Lower lobe of right lung (tissue), 2 donors: ENCODE results near the gene ARSA. TPM values are rescaled to one million over a fixed set of nuclear protein-coding genes. Genes with fewer than 3 reads are reported as not detected.
"Not testable (repeated sequence)": the region's sequence is repeated elsewhere in the genome, so short reads cannot be mapped to it uniquely, and the experiment has no call there.

Experiments
- ATAC-seq, 2 donors: fragments of 200-7000 bp; cut with Tn5 transposase; one replicate each; pipeline ENCODE4 v1.9.1; 2020 to 2022; ENCODE audit warnings: mild to moderate bottlenecking in 2 of 2, moderate library complexity in 2 of 2
- DNase-seq: peaks from one replicate; pipeline ENCODE4 v3.0.0-alpha.2; 2020
- H3K27ac ChIP-seq: fragments of 200-600 bp; one replicate; pipeline ENCODE4 v1.8.0; 2022
- H3K27me3 ChIP-seq: fragments of 200-600 bp; one replicate; pipeline ENCODE4 v1.8.0; 2022; ENCODE audit warnings: low read depth
- H3K36me3 ChIP-seq: fragments of 200-600 bp; one replicate; pipeline ENCODE4 v1.8.0; 2022; ENCODE audit warnings: mild to moderate bottlenecking
- H3K4me1 ChIP-seq: fragments of 200-600 bp; one replicate; pipeline ENCODE4 v1.8.0; 2022
- H3K4me3 ChIP-seq: fragments of 200-600 bp; one replicate; pipeline ENCODE4 v1.8.0; 2022; ENCODE audit warnings: mild to moderate bottlenecking
- H3K9me3 ChIP-seq: fragments of 200-600 bp; one replicate; pipeline ENCODE4 v1.8.0; 2022
- CTCF ChIP-seq: fragments of 200-600 bp; IDR thresholded peaks from one replicate; pipeline ENCODE4 v1.8.0; 2022; ENCODE audit warnings: antibody characterized with exemption, mild to moderate bottlenecking
- intact Hi-C: fragments of 100-400 bp; cut with DNase I; formaldehyde crosslinking; loops from one replicate; pipeline ENCODE4 v1.11.0; 2022
- total RNA-seq: library from RNA; stranded (reverse); fragmentation: NEBNext Ultra II Directional; extraction: Animal tissue kit (Norgen Biotek cat#: 25700); gene quantifications from one replicate; pipeline ENCODE4 v1.2.1, GENCODE V29; 2021
- donor health status: DM: no; HTN: yes; CAD: no; lungs with severe emphysema.

The ARSA gene
- total RNA-seq, 1 donor from 2014 or later = 53.5 TPM

- ATAC-seq = no peak
- H3K9me3 ChIP-seq = no peaks in the 10 kb centered on the region
- no peaks in the 10 kb centered on the region for H3K36me3 ChIP-seq
- no peak for TF ChIP-seq CTCF
- no peaks in the 10 kb centered on the region for H3K27me3 ChIP-seq
- intact Hi-C loops = no loop called here
- H3K27ac ChIP-seq = no peak overlapping the region
- peaks cover 16% of the 10 kb centered on the region for H3K4me1 ChIP-seq
- H3K4me3 ChIP-seq = no peak overlapping the region
- DNase-seq = no peak
Observed at GRCh38 chr22:50660306-50660705, 32.4 kb upstream of the ARSA start.

GRCh38 chr22:50659711-50660110 is 31.8 kb upstream of the ARSA start:
- H3K4me3 ChIP-seq, DNase-seq, H3K36me3 ChIP-seq, H3K9me3 ChIP-seq, H3K27ac ChIP-seq, H3K27me3 ChIP-seq, ATAC-seq, intact Hi-C loops: not testable (repeated sequence)
- H3K4me1 ChIP-seq = peaks cover 16% of the 10 kb centered on the region

GRCh38 chr22:50657925-50658324 is 30.0 kb upstream of the ARSA start:
- ATAC-seq (peak; percentile 46 to 54), DNase-seq (no peak)

GRCh38 chr22:50656122-50657070 is 28.4 kb upstream of the ARSA start:
- H3K4me3 ChIP-seq = peak overlapping the region; percentile 6
- no peak for TF ChIP-seq CTCF
- H3K27me3 ChIP-seq = no peaks in the 10 kb centered on the region
- intact Hi-C loops = no loop called here
- H3K4me1 ChIP-seq = peaks cover 16% of the 10 kb centered on the region
- ATAC-seq = peak; percentile 85 to 87
- H3K27ac ChIP-seq = peak overlapping the region; percentile 73
- peak; percentile 52 for DNase-seq
- no peaks in the 10 kb centered on the region for H3K36me3 ChIP-seq
- no peaks in the 10 kb centered on the region for H3K9me3 ChIP-seq

More at GRCh38 chr22:50657925-50658324, 30.0 kb upstream of the ARSA start:
- intact Hi-C loops = no loop called here
- Histone ChIP-seq H3K27me3 (no peaks in the 10 kb centered on the region), H3K27ac (no peak overlapping the region), H3K36me3 (no peaks in the 10 kb centered on the region), H3K4me1 (peaks cover 16% of the 10 kb centered on the region), H3K9me3 (no peaks in the 10 kb centered on the region), H3K4me3 (no peak overlapping the region)
- TF ChIP-seq CTCF = no peak

- H3K9me3 ChIP-seq, intact Hi-C loops, H3K27ac ChIP-seq, DNase-seq, H3K36me3 ChIP-seq, H3K4me3 ChIP-seq, H3K27me3 ChIP-seq, ATAC-seq: not testable (repeated sequence)
- H3K4me1 ChIP-seq = peaks cover 16% of the 10 kb centered on the region
Observed at GRCh38 chr22:50654664-50655063, 26.7 kb upstream of the ARSA start.

- Histone ChIP-seq H3K27me3 (no peaks in the 10 kb centered on the region), H3K27ac (no peak overlapping the region), H3K36me3 (no peaks in the 10 kb centered on the region), H3K4me1 (peaks cover 16% of the 10 kb centered on the region), H3K9me3 (no peaks in the 10 kb centered on the region), H3K4me3 (no peak overlapping the region)
- DNase-seq (no peak), ATAC-seq (no peak)
- intact Hi-C loops = no loop called here
- TF ChIP-seq CTCF = no peak
Observed at GRCh38 chr22:50653256-50653655, 25.3 kb upstream of the ARSA start.

- H3K36me3 ChIP-seq, H3K4me3 ChIP-seq, intact Hi-C loops: not testable (repeated sequence)
Observed at GRCh38 chr22:50643821-50644101, 15.8 kb upstream of the ARSA start.

GRCh38 chr22:50643021-50643820 is 15.3 kb upstream of the ARSA start:
- ATAC-seq, H3K4me3 ChIP-seq, H3K36me3 ChIP-seq, H3K27ac ChIP-seq, H3K9me3 ChIP-seq, DNase-seq, intact Hi-C loops: not testable (repeated sequence)
- H3K4me1 ChIP-seq = peaks cover 17% of the 10 kb centered on the region
- H3K27me3 ChIP-seq = peaks cover 24% of the 10 kb centered on the region

More at GRCh38 chr22:50643821-50644101, 15.8 kb upstream of the ARSA start:
- not testable (repeated sequence) for H3K9me3 ChIP-seq, ATAC-seq, DNase-seq, H3K27ac ChIP-seq
- H3K27me3 ChIP-seq = peaks cover 24% of the 10 kb centered on the region
- peaks cover 17% of the 10 kb centered on the region for H3K4me1 ChIP-seq
